WTC11 (cell line): Measurements from ENCODE around the gene NACC2. TPM values are rescaled to one million over a fixed set of nuclear protein-coding genes. Genes with fewer than 3 reads are reported as not detected.

Source experiments
- ATAC-seq: fragments of 200-7000 bp; cut with Tn5 transposase; 2 replicates; pipeline ENCODE4 v1.10.0; 2021; ENCODE audit warnings: mild to moderate bottlenecking, moderate library complexity
- CTCF ChIA-PET: fragments of 300-600 bp; sonication (Branson Sonifier 250); formaldehyde crosslinking; loops from one replicate; lab custom pipeline; 2021; ENCODE audit warnings: antibody characterized with exemption; lab: Charles Lee
- POLR2A ChIA-PET: fragments of 350-600 bp; sonication (Branson Sonifier 250); formaldehyde crosslinking; loops from one replicate; lab custom pipeline; 2021; ENCODE audit warnings: antibody characterized with exemption; lab: Charles Lee
- DNase-seq: peaks from one replicate; pipeline ENCODE4 v3.0.0; 2021; ENCODE audit warnings: low spot score
- H3K27ac Mint-ChIP-seq: 2 replicates; pipeline ENCODE4 v1.8.0; 2021; ENCODE audit warnings: mixed read lengths
- H3K27me3 Mint-ChIP-seq: 2 replicates; pipeline ENCODE4 v1.8.0; 2021; ENCODE audit warnings: low read depth, mild to moderate bottlenecking, moderate library complexity, mixed read lengths
- H3K36me3 Mint-ChIP-seq: 2 replicates; pipeline ENCODE4 v1.8.0; 2021; ENCODE audit warnings: mixed read lengths
- H3K4me1 Mint-ChIP-seq: 2 replicates; pipeline ENCODE4 v1.8.0; 2022; ENCODE audit warnings: mixed read lengths
- H3K4me3 Mint-ChIP-seq: 2 replicates; pipeline ENCODE4 v1.8.0; 2021; ENCODE audit warnings: mild to moderate bottlenecking, moderate library complexity, mixed read lengths
- H3K9me3 Mint-ChIP-seq: 2 replicates; pipeline ENCODE4 v1.8.0; 2021; ENCODE audit warnings: mixed read lengths
- ELF4 ChIP-seq: sonication (generic); formaldehyde crosslinking; IDR thresholded peaks from 2 replicates; pipeline ENCODE4 v1.8.1; 2022; ENCODE audit warnings: low read depth, mild to moderate bottlenecking, moderate library complexity, missing genetic modification reagents
- EMX1 ChIP-seq: fragments of 250-450 bp; sonication (Bioruptor Pico); IDR thresholded peaks from 2 replicates; pipeline ENCODE4 v1.8.0; 2021; ENCODE audit warnings: mild to moderate bottlenecking
- FOXK1 ChIP-seq: sonication (generic); formaldehyde crosslinking; IDR thresholded peaks from 2 replicates; pipeline ENCODE4 v1.8.0; 2022; ENCODE audit warnings: mild to moderate bottlenecking, moderate library complexity, missing genetic modification reagents
- IRF2 ChIP-seq: sonication (generic); formaldehyde crosslinking; IDR thresholded peaks from 2 replicates; pipeline ENCODE4 v1.8.0; 2022; ENCODE audit warnings: low read depth, missing genetic modification reagents, borderline replicate concordance
- JAZF1 ChIP-seq: fragments of 250-450 bp; sonication (Bioruptor Pico); IDR thresholded peaks from 2 replicates; pipeline ENCODE4 v1.9.0; 2021; ENCODE audit warnings: moderate library complexity, mild to moderate bottlenecking, inconsistent platforms
- KAT7 ChIP-seq: sonication (generic); formaldehyde crosslinking; IDR thresholded peaks from 2 replicates; pipeline ENCODE4 v1.8.1; 2023; ENCODE audit warnings: missing genetic modification reagents, mild to moderate bottlenecking, borderline replicate concordance
- MYBL2 ChIP-seq: sonication (generic); formaldehyde crosslinking; IDR thresholded peaks from 2 replicates; pipeline ENCODE4 v1.8.1; 2023; ENCODE audit warnings: mild to moderate bottlenecking, moderate library complexity, missing genetic modification reagents
- NFYB ChIP-seq: sonication (generic); formaldehyde crosslinking; conservative IDR thresholded peaks from 2 replicates; pipeline ENCODE4 v1.8.0; 2022; ENCODE audit warnings: low read depth, missing genetic modification reagents
- NR3C1 ChIP-seq: sonication (generic); formaldehyde crosslinking; conservative IDR thresholded peaks from 2 replicates; pipeline ENCODE4 v1.8.1; 2023; ENCODE audit warnings: low read depth, mild to moderate bottlenecking, missing genetic modification reagents
- SOX15 ChIP-seq: fragments of 250-450 bp; sonication (Bioruptor Pico); IDR thresholded peaks from 2 replicates; pipeline ENCODE4 v1.9.0; 2021; ENCODE audit warnings: mild to moderate bottlenecking
- TEAD4 ChIP-seq: sonication (generic); formaldehyde crosslinking; IDR thresholded peaks from 2 replicates; pipeline ENCODE4 v1.8.0; 2022; ENCODE audit warnings: mild to moderate bottlenecking, missing genetic modification reagents
- TP53 ChIP-seq: sonication (generic); formaldehyde crosslinking; IDR thresholded peaks from 2 replicates; pipeline ENCODE4 v1.8.1; 2023; ENCODE audit warnings: mild to moderate bottlenecking, missing genetic modification reagents
- total RNA-seq: library from RNA; stranded (reverse); gene quantifications from 3 replicates; pipeline ENCODE4 v1.2.3, GENCODE V29; 2021
- TF ChIP-seq, protein P1 (sequence below): sonication (generic); formaldehyde crosslinking; IDR thresholded peaks from 2 replicates; pipeline ENCODE4 v1.8.1; 2022; ENCODE audit warnings: mild to moderate bottlenecking, moderate library complexity, missing genetic modification reagents
- TF ChIP-seq, protein P2 (sequence below): sonication (generic); formaldehyde crosslinking; IDR thresholded peaks from 2 replicates; pipeline ENCODE4 v1.8.1; 2023; ENCODE audit warnings: mild to moderate bottlenecking, missing genetic modification reagents
- TF ChIP-seq, protein P3 (sequence below): fragments of 250-450 bp; sonication (Bioruptor Pico); IDR thresholded peaks from 2 replicates; pipeline ENCODE4 v1.9.0; 2021; ENCODE audit warnings: moderate library complexity, mild to moderate bottlenecking, inconsistent platforms, borderline replicate concordance
- TF ChIP-seq, protein P4 (sequence below): sonication (generic); formaldehyde crosslinking; IDR thresholded peaks from 2 replicates; pipeline ENCODE4 v1.8.1; 2023; ENCODE audit warnings: mild to moderate bottlenecking, missing genetic modification reagents, borderline replicate concordance
- TF ChIP-seq, protein P5 (sequence below): sonication (generic); formaldehyde crosslinking; IDR thresholded peaks from 2 replicates; pipeline ENCODE4 v1.8.0; 2022; ENCODE audit warnings: mild to moderate bottlenecking, missing genetic modification reagents
- TF ChIP-seq, protein P6 (sequence below): sonication (generic); formaldehyde crosslinking; IDR thresholded peaks from 2 replicates; pipeline ENCODE4 v1.8.1; 2023; ENCODE audit warnings: mild to moderate bottlenecking, moderate library complexity, missing genetic modification reagents
- TF ChIP-seq, protein P7 (sequence below): sonication (generic); formaldehyde crosslinking; IDR thresholded peaks from 2 replicates; pipeline ENCODE4 v1.8.0; 2022; ENCODE audit warnings: mild to moderate bottlenecking, missing genetic modification reagents
- TF ChIP-seq, protein P8 (sequence below): sonication (generic); formaldehyde crosslinking; IDR thresholded peaks from 2 replicates; pipeline ENCODE4 v1.8.1; 2023; ENCODE audit warnings: mild to moderate bottlenecking, missing genetic modification reagents

Gene NACC2
- total RNA-seq, 1 experiment from 2014 or later, result 17.1 TPM

DNA sequence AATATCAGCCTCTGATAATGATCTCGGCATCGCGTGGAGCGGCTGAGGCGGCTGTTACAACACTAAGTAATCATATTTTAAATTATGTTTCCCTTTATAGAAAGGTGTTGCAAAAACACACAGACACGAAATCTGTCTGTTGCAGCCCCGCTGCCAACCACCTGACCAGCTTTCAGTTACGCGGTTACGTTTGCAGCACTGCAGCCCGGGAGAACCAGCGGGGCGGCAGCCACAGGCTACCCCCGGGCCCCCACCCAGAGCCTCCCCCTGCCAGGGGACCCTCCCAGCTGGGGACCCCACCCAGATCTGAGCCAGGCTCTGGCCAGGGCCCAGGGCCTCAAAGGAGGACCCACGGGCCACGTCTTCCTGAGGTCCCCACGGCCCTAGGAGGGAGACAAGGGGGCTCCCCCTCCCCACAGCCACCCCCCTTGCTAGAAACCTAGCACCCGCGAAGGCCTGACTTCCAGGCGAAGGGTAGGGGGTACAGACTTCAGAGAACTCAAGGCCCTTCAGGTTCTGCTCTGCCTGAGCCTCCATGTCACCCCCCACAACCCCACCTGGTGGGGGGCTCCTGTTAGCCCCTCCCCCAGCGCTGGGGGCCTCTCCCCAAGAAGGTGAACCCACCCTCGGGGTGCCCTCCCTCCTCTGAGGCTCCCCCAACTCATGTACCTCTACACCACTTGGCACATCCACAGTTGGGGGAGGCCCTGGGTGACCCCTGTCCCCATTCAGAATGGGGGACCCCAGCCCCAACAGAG is 6.0 kb downstream of the NACC2 start:
- Mint-ChIP-seq H3K36me3 (no peaks in the 10 kb centered on the region), H3K4me1 (peaks cover 30% of the 10 kb centered on the region), H3K4me3 (no peak overlapping the region), H3K27ac (no peak overlapping the region), H3K27me3 (peaks cover 15% of the 10 kb centered on the region), H3K9me3 (no peaks in the 10 kb centered on the region)
- POLR2A ChIA-PET, result no interaction called here
- DNase-seq, result no peak
- no peak for ATAC-seq
- CTCF ChIA-PET, result interaction anchor here (1.1 to 1.7 kb wide), 2 partner anchors 50 to 120 kb away, joined by 4 to 7 read pairs; no protein-coding TSS in a partner anchor
- TF ChIP-seq EMX1 (CRISPR knock-in tag), result no peak
- TF ChIP-seq, protein P1, sequence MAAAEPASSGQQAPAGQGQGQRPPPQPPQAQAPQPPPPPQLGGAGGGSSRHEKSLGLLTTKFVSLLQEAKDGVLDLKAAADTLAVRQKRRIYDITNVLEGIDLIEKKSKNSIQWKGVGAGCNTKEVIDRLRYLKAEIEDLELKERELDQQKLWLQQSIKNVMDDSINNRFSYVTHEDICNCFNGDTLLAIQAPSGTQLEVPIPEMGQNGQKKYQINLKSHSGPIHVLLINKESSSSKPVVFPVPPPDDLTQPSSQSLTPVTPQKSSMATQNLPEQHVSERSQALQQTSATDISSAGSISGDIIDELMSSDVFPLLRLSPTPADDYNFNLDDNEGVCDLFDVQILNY, result no peak
- TF ChIP-seq JAZF1 (CRISPR knock-in tag), result no peak

DNA sequence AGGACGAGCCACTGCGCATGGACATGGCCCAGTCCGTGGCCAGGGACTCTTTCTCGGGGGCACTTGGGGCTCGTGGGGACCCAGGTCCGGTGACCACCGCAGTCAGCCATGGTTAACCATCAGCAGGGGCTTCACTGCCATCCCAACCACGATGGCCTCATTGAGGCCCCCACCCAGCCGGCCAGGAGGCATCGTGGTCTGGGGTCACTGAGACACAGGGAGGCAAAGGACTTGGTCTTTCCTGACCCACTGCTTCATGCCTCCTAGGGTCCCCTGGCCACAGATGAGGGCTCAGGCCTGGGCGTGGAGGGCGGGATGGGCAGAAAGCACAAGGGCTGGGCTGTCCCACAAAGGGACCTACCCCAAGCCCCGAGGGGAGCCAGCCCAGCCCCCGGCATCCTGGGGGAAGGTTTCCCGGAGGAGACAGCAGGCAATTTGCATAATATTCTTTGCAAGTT is 6.6 kb downstream of the NACC2 start:
- no peaks in the 10 kb centered on the region for H3K36me3 Mint-ChIP-seq
- no peak for ATAC-seq
- no peak overlapping the region for H3K27ac Mint-ChIP-seq
- no peak for DNase-seq
- no peaks in the 10 kb centered on the region for H3K9me3 Mint-ChIP-seq
- ChIA-PET POLR2A (no interaction called here), CTCF (no interaction called here)
- peaks cover 9% of the 10 kb centered on the region for H3K27me3 Mint-ChIP-seq
- H3K4me1 Mint-ChIP-seq, result peaks cover 27% of the 10 kb centered on the region
- H3K4me3 Mint-ChIP-seq, result no peak overlapping the region
- TF ChIP-seq ELF4 (CRISPR knock-in tag), result no peak
- no peak for TF ChIP-seq SOX15 (CRISPR knock-in tag)
- TF ChIP-seq, protein P2, sequence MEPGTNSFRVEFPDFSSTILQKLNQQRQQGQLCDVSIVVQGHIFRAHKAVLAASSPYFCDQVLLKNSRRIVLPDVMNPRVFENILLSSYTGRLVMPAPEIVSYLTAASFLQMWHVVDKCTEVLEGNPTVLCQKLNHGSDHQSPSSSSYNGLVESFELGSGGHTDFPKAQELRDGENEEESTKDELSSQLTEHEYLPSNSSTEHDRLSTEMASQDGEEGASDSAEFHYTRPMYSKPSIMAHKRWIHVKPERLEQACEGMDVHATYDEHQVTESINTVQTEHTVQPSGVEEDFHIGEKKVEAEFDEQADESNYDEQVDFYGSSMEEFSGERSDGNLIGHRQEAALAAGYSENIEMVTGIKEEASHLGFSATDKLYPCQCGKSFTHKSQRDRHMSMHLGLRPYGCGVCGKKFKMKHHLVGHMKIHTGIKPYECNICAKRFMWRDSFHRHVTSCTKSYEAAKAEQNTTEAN (CRISPR knock-in tag), result no peak
- no peak for TF ChIP-seq IRF2 (CRISPR knock-in tag)
- no peak for TF ChIP-seq KAT7 (CRISPR knock-in tag)
- TF ChIP-seq NFYB (CRISPR knock-in tag), result no peak
- TF ChIP-seq, protein P3, sequence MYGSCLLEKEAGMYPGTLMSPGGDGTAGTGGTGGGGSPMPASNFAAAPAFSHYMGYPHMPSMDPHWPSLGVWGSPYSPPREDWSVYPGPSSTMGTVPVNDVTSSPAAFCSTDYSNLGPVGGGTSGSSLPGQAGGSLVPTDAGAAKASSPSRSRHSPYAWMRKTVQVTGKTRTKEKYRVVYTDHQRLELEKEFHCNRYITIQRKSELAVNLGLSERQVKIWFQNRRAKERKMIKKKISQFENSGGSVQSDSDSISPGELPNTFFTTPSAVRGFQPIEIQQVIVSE, result no peak
- no peak for TF ChIP-seq TEAD4 (CRISPR knock-in tag)
- TF ChIP-seq, protein P4, sequence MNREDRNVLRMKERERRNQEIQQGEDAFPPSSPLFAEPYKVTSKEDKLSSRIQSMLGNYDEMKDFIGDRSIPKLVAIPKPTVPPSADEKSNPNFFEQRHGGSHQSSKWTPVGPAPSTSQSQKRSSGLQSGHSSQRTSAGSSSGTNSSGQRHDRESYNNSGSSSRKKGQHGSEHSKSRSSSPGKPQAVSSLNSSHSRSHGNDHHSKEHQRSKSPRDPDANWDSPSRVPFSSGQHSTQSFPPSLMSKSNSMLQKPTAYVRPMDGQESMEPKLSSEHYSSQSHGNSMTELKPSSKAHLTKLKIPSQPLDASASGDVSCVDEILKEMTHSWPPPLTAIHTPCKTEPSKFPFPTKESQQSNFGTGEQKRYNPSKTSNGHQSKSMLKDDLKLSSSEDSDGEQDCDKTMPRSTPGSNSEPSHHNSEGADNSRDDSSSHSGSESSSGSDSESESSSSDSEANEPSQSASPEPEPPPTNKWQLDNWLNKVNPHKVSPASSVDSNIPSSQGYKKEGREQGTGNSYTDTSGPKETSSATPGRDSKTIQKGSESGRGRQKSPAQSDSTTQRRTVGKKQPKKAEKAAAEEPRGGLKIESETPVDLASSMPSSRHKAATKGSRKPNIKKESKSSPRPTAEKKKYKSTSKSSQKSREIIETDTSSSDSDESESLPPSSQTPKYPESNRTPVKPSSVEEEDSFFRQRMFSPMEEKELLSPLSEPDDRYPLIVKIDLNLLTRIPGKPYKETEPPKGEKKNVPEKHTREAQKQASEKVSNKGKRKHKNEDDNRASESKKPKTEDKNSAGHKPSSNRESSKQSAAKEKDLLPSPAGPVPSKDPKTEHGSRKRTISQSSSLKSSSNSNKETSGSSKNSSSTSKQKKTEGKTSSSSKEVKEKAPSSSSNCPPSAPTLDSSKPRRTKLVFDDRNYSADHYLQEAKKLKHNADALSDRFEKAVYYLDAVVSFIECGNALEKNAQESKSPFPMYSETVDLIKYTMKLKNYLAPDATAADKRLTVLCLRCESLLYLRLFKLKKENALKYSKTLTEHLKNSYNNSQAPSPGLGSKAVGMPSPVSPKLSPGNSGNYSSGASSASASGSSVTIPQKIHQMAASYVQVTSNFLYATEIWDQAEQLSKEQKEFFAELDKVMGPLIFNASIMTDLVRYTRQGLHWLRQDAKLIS (CRISPR knock-in tag), result no peak
- TF ChIP-seq, protein P5, sequence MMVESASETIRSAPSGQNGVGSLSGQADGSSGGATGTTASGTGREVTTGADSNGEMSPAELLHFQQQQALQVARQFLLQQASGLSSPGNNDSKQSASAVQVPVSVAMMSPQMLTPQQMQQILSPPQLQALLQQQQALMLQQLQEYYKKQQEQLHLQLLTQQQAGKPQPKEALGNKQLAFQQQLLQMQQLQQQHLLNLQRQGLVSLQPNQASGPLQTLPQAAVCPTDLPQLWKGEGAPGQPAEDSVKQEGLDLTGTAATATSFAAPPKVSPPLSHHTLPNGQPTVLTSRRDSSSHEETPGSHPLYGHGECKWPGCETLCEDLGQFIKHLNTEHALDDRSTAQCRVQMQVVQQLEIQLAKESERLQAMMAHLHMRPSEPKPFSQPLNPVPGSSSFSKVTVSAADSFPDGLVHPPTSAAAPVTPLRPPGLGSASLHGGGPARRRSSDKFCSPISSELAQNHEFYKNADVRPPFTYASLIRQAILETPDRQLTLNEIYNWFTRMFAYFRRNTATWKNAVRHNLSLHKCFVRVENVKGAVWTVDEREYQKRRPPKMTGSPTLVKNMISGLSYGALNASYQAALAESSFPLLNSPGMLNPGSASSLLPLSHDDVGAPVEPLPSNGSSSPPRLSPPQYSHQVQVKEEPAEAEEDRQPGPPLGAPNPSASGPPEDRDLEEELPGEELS, result no peak
- TF ChIP-seq, protein P6, sequence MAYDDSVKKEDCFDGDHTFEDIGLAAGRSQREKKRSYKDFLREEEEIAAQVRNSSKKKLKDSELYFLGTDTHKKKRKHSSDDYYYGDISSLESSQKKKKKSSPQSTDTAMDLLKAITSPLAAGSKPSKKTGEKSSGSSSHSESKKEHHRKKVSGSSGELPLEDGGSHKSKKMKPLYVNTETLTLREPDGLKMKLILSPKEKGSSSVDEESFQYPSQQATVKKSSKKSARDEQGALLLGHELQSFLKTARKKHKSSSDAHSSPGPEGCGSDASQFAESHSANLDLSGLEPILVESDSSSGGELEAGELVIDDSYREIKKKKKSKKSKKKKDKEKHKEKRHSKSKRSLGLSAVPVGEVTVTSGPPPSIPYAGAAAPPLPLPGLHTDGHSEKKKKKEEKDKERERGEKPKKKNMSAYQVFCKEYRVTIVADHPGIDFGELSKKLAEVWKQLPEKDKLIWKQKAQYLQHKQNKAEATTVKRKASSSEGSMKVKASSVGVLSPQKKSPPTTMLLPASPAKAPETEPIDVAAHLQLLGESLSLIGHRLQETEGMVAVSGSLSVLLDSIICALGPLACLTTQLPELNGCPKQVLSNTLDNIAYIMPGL (CRISPR knock-in tag), result no peak
- TF ChIP-seq TP53 (CRISPR knock-in tag), result no peak
- no peak for TF ChIP-seq NR3C1 (CRISPR knock-in tag)
- no peak for TF ChIP-seq FOXK1
- TF ChIP-seq, protein P7, sequence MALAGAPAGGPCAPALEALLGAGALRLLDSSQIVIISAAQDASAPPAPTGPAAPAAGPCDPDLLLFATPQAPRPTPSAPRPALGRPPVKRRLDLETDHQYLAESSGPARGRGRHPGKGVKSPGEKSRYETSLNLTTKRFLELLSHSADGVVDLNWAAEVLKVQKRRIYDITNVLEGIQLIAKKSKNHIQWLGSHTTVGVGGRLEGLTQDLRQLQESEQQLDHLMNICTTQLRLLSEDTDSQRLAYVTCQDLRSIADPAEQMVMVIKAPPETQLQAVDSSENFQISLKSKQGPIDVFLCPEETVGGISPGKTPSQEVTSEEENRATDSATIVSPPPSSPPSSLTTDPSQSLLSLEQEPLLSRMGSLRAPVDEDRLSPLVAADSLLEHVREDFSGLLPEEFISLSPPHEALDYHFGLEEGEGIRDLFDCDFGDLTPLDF, result no peak
- TF ChIP-seq, protein P8, sequence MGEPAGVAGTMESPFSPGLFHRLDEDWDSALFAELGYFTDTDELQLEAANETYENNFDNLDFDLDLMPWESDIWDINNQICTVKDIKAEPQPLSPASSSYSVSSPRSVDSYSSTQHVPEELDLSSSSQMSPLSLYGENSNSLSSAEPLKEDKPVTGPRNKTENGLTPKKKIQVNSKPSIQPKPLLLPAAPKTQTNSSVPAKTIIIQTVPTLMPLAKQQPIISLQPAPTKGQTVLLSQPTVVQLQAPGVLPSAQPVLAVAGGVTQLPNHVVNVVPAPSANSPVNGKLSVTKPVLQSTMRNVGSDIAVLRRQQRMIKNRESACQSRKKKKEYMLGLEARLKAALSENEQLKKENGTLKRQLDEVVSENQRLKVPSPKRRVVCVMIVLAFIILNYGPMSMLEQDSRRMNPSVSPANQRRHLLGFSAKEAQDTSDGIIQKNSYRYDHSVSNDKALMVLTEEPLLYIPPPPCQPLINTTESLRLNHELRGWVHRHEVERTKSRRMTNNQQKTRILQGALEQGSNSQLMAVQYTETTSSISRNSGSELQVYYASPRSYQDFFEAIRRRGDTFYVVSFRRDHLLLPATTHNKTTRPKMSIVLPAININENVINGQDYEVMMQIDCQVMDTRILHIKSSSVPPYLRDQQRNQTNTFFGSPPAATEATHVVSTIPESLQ (CRISPR knock-in tag), result no peak
- TF ChIP-seq MYBL2 (CRISPR knock-in tag), result no peak
